GM18909 (cell line): ENCODE results near the gene CCDC30.
A peak's percentile ranks its signal among the peaks of the same experiment; 100 is the strongest.
"Not testable (repeated sequence)": the region's sequence is repeated elsewhere in the genome, so short reads cannot be mapped to it uniquely, and the experiment has no call there.

Experiments
- ATAC-seq: cut with Tn5 transposase; IDR thresholded peaks from one replicate; pipeline ENCODE4 v1.9.1; 2021; ENCODE audit warnings: mild to moderate bottlenecking; ENCODE audit not compliant: unreplicated experiment, poor library complexity

The CCDC30 gene

GRCh38 chr1:42682484-42682738 is 219.3 kb downstream of the CCDC30 start:
- not testable (repeated sequence) for ATAC-seq

- peak; percentile 41 for ATAC-seq
Observed at GRCh38 chr1:42682739-42683531, 219.8 kb downstream of the CCDC30 start.

GRCh38 chr1:42684139-42684538 is 221.1 kb downstream of the CCDC30 start:
- ATAC-seq = no peak

GRCh38 chr1:42686418-42686817 is 223.3 kb downstream of the CCDC30 start:
- no peak for ATAC-seq

GRCh38 chr1:42689912-42690311 is 226.8 kb downstream of the CCDC30 start:
- ATAC-seq = no peak

GRCh38 chr1:42690477-42691156 is 227.5 kb downstream of the CCDC30 start:
- no peak for ATAC-seq

GRCh38 chr1:42691157-42691498 is 228.0 kb downstream of the CCDC30 start:
- no peak for ATAC-seq

- ATAC-seq = no peak
Observed at GRCh38 chr1:42692461-42692860, 229.4 kb downstream of the CCDC30 start.

GRCh38 chr1:42692911-42693310 is 229.8 kb downstream of the CCDC30 start:
- no peak for ATAC-seq

- no peak for ATAC-seq
Observed at GRCh38 chr1:42698081-42698813, 235.2 kb downstream of the CCDC30 start.

- no peak for ATAC-seq
Observed at GRCh38 chr1:42700006-42700405, 236.9 kb downstream of the CCDC30 start.

GRCh38 chr1:42703888-42704464 is 240.9 kb downstream of the CCDC30 start:
- ATAC-seq = no peak
